ENCODE measurements around the gene CALN1.
"Not testable (repeated sequence)": the region's sequence is repeated elsewhere in the genome, so short reads cannot be mapped to it uniquely, and the experiment has no call there.

Gene CALN1

DNA sequence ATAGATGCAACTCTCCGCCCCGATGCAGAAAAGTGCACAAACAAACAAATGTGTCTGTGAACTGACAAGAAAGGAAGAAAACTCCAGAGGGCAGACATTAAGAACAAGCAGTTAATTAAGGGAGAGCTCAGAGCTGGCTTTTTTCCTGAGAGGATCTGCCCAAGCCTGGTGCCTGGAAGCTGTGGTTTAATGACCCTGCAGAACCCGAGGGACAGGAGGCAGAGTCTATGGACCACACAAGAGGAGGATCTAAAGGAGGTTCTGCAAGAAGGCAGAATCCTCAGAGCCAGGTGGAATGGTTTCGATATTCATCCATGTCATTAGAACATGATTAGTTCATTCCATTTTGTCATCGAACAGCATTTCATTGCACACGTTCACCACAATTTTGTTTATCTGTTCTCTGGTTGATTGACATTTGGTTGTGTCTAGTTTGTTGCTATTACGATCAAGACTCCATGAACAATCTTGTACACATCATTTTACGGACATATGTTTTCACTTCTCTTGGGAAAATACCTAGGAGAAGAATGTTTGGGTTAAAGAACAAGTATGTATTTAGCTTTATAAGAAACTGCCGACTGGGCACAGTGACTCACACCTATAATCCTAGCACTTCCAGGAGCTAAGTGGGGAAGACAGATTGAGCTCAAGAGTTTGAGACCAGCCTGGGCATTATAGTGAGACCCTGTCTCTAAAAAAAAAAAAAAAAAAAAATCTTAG lies 560.2 kb downstream of the CALN1 start:
- FAIRE-seq: no peak

DNA sequence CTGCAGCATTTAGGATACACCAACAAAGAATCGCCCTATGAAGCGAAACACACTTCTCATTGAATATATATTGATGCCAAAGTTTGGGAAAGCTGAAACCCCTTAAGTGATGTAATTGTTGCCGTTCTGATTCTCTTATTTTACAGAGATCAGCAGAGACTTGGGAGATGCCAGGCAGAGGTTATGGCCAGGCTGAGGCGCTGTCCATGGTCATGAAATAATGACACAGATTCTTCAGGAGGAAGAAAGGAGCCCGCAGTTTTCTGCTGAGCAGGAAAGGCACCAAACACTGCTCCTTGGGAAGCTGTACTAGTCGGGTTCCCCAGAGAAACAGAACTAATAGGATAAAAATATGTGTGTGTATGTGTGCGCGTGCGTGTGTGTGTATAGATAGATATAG lies 566.0 kb downstream of the CALN1 start:
- no peak for FAIRE-seq

GRCh38 chr7:71843676-71844075 lies 568.5 kb downstream of the CALN1 start:
- FAIRE-seq: no peak

DNA sequence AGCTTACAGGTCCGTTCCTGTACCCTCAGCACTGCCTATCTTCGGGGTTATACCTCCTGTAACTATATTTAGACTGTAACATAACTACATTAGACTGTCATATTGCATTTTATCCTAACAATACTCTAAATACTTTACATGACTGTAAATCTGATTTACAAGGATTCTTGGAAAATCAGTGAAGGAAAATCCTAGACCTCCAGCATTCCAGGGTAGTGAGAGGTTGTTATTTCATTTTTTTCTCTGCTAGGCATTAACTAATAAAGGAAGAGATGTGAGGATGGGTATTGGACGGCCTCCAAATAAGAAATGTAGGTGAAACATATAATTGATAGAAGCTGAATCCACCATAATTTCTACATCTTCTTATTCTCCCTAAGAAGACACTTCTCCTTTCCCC lies 569.4 kb downstream of the CALN1 start:
- FAIRE-seq: no peak

- no peak for FAIRE-seq
These were observed 569.8 kb downstream of the CALN1 start for GRCh38 chr7:71842381-71842780.

DNA sequence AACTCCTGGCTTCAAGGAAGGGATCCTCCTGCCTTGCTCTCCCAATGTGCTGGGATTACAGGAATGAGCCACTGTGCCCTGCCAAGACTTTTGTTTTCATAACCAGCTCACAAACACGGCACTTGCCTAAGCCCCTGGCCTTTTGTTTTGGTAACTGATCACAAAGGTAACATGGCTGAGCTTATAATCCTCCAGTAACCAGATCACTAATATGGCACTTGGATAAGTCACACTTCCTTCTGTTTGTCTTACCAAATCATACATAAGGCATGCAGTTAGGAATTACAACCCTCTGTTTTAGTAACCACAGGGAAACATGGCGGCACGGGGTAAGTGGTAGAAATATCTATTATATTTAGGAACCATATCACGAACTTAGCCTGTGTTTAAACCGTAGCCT lies 577.1 kb downstream of the CALN1 start:
- no peak for FAIRE-seq

DNA sequence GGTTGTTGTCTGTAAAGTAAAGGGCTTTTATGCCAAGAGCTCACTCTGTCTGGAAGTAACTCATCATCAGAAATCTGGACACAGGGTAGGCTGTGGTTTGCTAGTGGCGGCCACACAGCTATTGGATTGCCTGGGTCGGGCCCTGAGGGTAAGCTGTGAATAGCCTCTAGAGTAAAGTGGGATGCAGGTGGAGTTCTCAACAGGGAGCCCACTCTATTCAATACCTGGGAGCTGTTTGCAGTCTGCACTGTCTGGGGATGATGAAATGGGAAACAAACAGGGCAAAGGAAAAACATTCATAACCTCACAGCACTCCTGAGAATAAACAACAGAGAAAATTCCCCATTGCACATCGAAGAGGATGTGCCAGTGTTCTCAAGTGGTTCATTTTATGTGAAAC lies 582.6 kb downstream of the CALN1 start:
- FAIRE-seq: no peak

GRCh38 chr7:71828361-71828760 lies 583.8 kb downstream of the CALN1 start:
- FAIRE-seq: no peak

GRCh38 chr7:71826141-71826540 lies 586.0 kb downstream of the CALN1 start:
- FAIRE-seq: no peak

- FAIRE-seq: no peak
These were observed 588.0 kb downstream of the CALN1 start for GRCh38 chr7:71824006-71824760.

DNA sequence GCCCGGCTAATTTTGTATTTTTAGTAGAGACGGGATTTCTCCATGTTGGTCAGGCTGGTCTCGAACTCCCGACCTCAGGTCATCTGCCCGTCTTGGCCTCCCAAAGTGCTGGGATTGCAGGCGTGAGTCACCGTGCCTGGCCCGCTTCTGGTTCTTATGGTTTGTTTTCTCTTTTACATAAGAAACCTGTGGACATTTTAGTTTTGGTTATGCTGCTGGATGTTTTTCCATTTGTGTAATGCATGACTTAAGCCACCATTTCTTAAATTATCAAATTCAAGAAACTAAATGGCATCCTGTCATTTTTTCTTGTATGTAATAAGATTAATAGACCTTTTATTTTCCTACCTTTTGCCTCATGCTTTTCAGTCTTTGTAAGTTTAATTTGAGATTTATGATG lies 589.7 kb downstream of the CALN1 start:
- FAIRE-seq: not testable (repeated sequence)

DNA sequence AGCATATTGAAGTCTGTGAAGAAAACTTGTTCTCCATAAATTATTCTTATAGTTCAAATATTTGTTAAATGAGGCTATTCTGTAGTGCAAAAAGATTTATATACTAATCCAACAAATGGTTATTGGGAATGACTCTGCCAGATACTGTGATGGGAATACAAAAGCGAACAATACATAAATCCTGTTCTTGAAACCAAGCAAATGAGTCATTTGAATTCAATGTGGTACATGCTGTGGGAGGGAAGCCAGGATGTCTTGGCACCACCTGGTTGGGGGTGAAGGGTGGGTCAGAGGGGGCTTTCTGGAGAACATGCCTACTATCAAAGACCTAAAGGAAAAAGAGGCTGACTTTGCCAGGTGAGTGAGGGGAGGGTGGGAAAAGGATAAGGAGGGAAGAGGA lies 594.2 kb downstream of the CALN1 start:
- no peak for FAIRE-seq

GRCh38 chr7:71808115-71808514 lies 604.0 kb downstream of the CALN1 start:
- peak; percentile 37 for FAIRE-seq

- no peak for FAIRE-seq
These were observed 607.9 kb downstream of the CALN1 start for GRCh38 chr7:71804256-71804655.

DNA sequence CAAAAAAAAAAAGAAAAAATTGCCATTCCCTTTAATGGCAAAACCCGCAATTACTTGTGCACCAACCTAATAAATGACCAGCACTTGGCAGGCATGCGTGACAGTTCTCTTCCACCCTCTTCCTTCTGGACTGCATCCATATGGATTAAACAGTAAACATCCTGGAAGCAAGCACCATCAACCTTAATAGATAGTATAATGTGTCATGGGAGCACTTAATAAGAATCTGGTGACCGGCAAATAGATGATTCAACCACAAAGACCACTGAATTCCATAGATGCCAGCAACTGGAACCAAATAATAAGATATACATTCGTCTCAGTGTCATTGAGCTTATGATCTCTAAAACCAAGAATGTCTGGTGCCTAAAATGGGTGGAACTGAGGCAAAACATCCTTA lies 610.2 kb downstream of the CALN1 start:
- no peak for FAIRE-seq

DNA sequence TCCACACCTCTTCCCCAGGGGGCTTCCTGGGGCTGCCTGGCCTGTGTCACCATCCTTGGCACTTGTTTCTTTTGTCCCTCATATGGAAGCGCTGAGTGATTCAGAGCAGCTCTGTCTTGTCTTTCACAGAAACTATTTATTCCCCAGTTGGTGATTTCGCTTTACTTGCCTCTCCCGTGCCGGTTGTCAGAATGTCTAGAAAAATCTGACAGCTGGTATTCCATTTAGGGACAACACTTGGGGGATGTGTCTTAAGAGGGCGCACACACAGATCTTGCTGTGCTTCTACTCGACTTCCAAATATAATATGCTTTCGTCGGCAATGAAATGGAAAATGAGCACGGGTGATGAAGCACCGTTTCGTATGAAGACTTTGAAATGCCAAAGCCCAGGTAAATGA lies 611.8 kb downstream of the CALN1 start:
- FAIRE-seq: no peak

DNA sequence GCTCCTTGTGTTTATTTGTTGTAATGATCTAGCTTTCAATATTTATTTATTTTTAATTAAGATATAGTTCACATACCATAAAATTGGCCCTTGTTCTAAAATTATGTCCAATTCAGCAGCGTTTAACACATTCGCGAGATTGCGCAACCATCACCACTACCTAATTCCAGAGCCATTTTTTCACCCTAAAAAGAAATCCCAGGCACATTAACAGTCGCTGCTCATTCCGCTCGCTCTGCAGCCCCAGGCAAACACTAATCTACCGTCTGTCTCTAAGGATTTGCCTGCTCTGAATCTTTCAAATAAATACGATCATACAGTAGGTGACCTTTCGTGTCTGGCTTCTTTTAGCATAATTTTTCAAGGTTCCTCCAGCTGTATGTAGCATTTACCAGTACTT lies 616.7 kb downstream of the CALN1 start:
- FAIRE-seq: no peak

GRCh38 chr7:71793251-71793650 lies 618.9 kb downstream of the CALN1 start:
- FAIRE-seq: no peak

- no peak for FAIRE-seq
These were observed 624.6 kb downstream of the CALN1 start for GRCh38 chr7:71787513-71787912.

DNA sequence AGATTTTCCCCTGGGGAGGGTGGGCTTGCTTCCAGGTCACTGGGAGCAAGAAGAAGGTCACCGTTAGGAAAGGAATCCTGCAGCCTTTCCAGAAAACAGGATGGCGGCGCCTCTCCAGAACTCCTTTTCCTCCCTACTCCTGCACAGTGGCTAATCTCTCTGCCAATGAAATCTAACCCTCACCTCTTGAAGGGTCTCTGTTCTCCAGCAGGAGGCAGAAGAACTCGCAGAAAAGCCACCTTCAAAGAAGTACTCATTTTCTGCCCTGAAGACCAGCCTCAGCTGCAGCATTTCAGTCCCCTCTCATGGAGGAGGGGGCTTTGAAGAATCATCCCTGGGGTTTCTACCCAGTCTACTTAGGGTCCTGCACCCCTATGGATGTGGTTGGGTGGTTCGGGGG lies 626.9 kb downstream of the CALN1 start:
- no peak for FAIRE-seq

- no peak for FAIRE-seq
These were observed 627.4 kb downstream of the CALN1 start for GRCh38 chr7:71784781-71785180.

- no peak for FAIRE-seq
These were observed 628.0 kb downstream of the CALN1 start for GRCh38 chr7:71784180-71784579.

- FAIRE-seq: no peak
These were observed 628.4 kb downstream of the CALN1 start for GRCh38 chr7:71783779-71784178.

- no peak for FAIRE-seq
These were observed 630.1 kb downstream of the CALN1 start for GRCh38 chr7:71782051-71782450.

DNA sequence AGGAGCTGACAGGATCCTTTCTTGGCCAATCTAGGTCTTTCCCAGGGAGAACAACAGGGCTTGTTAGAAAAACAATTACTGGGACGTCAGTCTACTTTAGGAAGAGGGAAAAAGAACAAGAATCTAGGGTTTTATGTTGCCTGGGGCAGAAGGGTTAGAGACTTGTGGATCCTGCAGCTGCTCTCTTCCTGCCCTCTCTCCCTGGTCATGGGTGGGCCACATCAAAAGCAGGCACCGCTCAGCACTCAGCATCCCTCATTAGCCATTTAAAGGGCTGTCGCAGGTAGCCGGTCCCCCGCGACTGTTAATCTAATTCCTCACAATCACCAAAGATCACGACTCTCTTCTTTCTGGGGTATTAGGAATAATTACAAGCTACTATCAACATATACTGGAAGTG lies 631.9 kb downstream of the CALN1 start:
- no peak for FAIRE-seq

All from endometrium (tissue), 2 donors.